ENCODE measurements around the gene TNFRSF25.

The TNFRSF25 gene

GRCh38 chr1:6466023-6466422 is at the start of gene TNFRSF25:
TNFRSF25 (minus strand) TSS chr1:6466173; CDS start chr1:6466107, 66 bp downstream.
- FAIRE-seq = no peak

GRCh38 chr1:6515771-6516170 is 49.8 kb upstream of the TNFRSF25 start:
- FAIRE-seq = no peak

GRCh38 chr1:6513320-6513801 is 47.4 kb upstream of the TNFRSF25 start:
- FAIRE-seq = no peak

- no peak for FAIRE-seq
Observed at GRCh38 chr1:6512908-6513280, 46.9 kb upstream of the TNFRSF25 start.

- FAIRE-seq = no peak
Observed at GRCh38 chr1:6512245-6512907, 46.4 kb upstream of the TNFRSF25 start.

- FAIRE-seq = no peak
Observed at GRCh38 chr1:6511561-6512244, 45.7 kb upstream of the TNFRSF25 start.

GRCh38 chr1:6511056-6511455 is 45.1 kb upstream of the TNFRSF25 start:
- no peak for FAIRE-seq

- no peak for FAIRE-seq
Observed at GRCh38 chr1:6510493-6510892, 44.5 kb upstream of the TNFRSF25 start.

GRCh38 chr1:6509919-6510291 is 43.9 kb upstream of the TNFRSF25 start:
- no peak for FAIRE-seq

- FAIRE-seq = no peak
Observed at GRCh38 chr1:6509220-6509918, 43.4 kb upstream of the TNFRSF25 start.

- no peak for FAIRE-seq
Observed at GRCh38 chr1:6508816-6509189, 42.8 kb upstream of the TNFRSF25 start.

GRCh38 chr1:6508154-6508815 is 42.3 kb upstream of the TNFRSF25 start:
- no peak for FAIRE-seq

- no peak for FAIRE-seq
Observed at GRCh38 chr1:6507461-6507911, 41.5 kb upstream of the TNFRSF25 start.

- no peak for FAIRE-seq
Observed at GRCh38 chr1:6507037-6507428, 41.1 kb upstream of the TNFRSF25 start.

- no peak for FAIRE-seq
Observed at GRCh38 chr1:6506210-6507036, 40.5 kb upstream of the TNFRSF25 start.

GRCh38 chr1:6505367-6506209 is 39.6 kb upstream of the TNFRSF25 start:
- no peak for FAIRE-seq

- no peak for FAIRE-seq
Observed at GRCh38 chr1:6504887-6505286, 38.9 kb upstream of the TNFRSF25 start.

GRCh38 chr1:6503884-6504602 is 38.1 kb upstream of the TNFRSF25 start:
- no peak for FAIRE-seq

GRCh38 chr1:6502000-6502891 is 36.3 kb upstream of the TNFRSF25 start:
- FAIRE-seq = no peak
